Activated CD8-positive, alpha-beta memory T cell treated with anti-CD3 and anti-CD28 coated beads, Interleukin-2, amount 10 ng/mL, durations not matched to agents 7 days and 5 days (primary cell): ENCODE results near the gene CIP2A. TPM values are rescaled to one million over a fixed set of nuclear protein-coding genes. Genes with fewer than 3 reads are reported as not detected.

Source experiments
- ATAC-seq: fragments of 150-1000 bp; cut with Tn5 transposase; one replicate; pipeline ENCODE4 v1.10.0; 2021; ENCODE audit warnings: moderate library complexity
- CTCF ChIA-PET: fragments of 350-600 bp; sonication (Branson Sonifier 250); formaldehyde crosslinking; loops from one replicate; lab custom pipeline; 2021; ENCODE audit warnings: antibody characterized with exemption; lab: Charles Lee
- DNase-seq: peaks from one replicate; pipeline ENCODE4 v3.0.0-alpha.2; 2020
- H3K27ac Mint-ChIP-seq: one replicate; pipeline ENCODE4 v1.8.0; 2021; ENCODE audit warnings: mild to moderate bottlenecking, mixed read lengths
- H3K27me3 Mint-ChIP-seq: one replicate; pipeline ENCODE4 v1.8.0; 2021; ENCODE audit warnings: mixed read lengths
- H3K36me3 Mint-ChIP-seq: one replicate; pipeline ENCODE4 v1.8.0; 2021; ENCODE audit warnings: mild to moderate bottlenecking, mixed read lengths
- H3K4me1 Mint-ChIP-seq: one replicate; pipeline ENCODE4 v1.8.0; 2021; ENCODE audit warnings: mixed read lengths
- H3K4me3 Mint-ChIP-seq: one replicate; pipeline ENCODE4 v1.8.0; 2021; ENCODE audit warnings: mild to moderate bottlenecking, moderate library complexity, mixed read lengths
- H3K9me3 Mint-ChIP-seq: one replicate; pipeline ENCODE4 v1.8.0; 2022; ENCODE audit warnings: low read depth, mixed read lengths
- total RNA-seq, 2 experiments: library from RNA; stranded (reverse); gene quantifications; one replicate each; pipeline ENCODE4 v1.2.3, GENCODE V29; 2021

Gene CIP2A
- total RNA-seq, 2 experiments from 2014 or later = 66.6 to 71.3 TPM

DNA sequence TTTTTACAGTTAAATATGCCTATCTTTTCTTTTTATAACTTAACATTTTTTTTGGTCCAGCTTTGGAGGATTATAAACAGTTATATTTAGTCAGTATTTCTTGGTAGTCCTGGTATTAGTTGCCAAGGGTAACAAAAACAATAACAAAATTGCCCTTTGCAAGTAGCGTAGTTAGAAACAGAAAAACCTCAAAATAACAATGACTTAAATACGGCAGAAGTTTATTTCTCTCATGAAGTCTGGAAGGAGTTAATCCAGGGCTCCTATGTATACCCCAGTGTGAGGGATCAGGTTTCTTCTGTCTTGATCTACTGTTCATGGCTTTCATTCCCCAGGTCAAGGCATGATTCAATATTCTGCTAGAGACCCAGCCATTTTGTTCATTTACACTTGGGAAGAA is 64.7 kb downstream of the CIP2A start:
- H3K4me3 Mint-ChIP-seq = no peak overlapping the region
- CTCF ChIA-PET = no interaction called here
- no peak overlapping the region for H3K27ac Mint-ChIP-seq
- DNase-seq (no peak), ATAC-seq (no peak)
- H3K4me1 Mint-ChIP-seq = no peaks in the 10 kb centered on the region
- H3K9me3 Mint-ChIP-seq = no peaks in the 10 kb centered on the region
- no peaks in the 10 kb centered on the region for H3K36me3 Mint-ChIP-seq
- peaks cover 17% of the 10 kb centered on the region for H3K27me3 Mint-ChIP-seq

DNA sequence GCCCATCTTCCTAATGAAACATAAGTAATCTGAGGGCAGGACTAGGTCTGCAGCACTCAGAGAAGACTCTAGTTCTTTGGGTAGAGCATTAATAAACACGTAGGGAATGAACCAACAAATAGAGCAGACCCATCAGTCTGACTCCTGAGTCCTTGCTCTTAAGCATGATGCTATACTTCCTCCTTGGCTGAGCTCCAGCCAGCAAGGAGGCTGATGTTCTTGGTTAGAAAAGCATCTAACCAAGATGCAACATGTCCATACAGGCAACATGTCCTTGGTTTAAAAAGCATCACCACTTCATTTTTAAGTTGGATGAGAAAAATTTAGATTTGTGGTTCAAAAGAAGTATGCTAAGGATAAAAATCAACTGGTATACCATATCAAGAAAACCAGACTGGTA is 70.3 kb downstream of the CIP2A start:
- Mint-ChIP-seq H3K4me3 (no peak overlapping the region), H3K4me1 (no peaks in the 10 kb centered on the region)
- DNase-seq = no peak

DNA sequence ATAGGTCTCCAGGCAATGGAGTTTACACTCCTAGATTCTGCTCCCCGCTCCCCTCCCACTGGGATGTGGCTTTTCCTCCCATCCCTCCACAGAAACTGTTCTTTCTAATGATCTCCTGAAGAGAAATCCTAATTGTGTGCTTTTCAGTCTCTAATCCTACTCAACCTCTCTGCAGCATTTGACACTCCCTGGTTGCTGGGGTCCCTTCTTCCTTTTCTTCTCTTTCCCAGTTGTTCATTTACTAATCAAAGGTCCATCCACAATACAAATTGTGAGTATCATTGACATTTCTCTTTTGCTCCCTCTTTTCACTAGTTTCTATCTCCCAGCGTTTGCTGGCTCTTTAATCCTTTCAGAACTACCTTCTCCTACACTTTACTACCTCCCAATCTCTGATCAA is 72.4 kb downstream of the CIP2A start:
- CTCF ChIA-PET = no interaction called here
- no peak for ATAC-seq
- no peaks in the 10 kb centered on the region for H3K36me3 Mint-ChIP-seq
- H3K27ac Mint-ChIP-seq = no peak overlapping the region
- no peak for DNase-seq
- H3K9me3 Mint-ChIP-seq = no peaks in the 10 kb centered on the region
- peaks cover 4% of the 10 kb centered on the region for H3K4me1 Mint-ChIP-seq
- no peak overlapping the region for H3K4me3 Mint-ChIP-seq
- peaks cover 14% of the 10 kb centered on the region for H3K27me3 Mint-ChIP-seq

More for the DNA sequence above, 70.3 kb downstream of the CIP2A start:
- no peaks in the 10 kb centered on the region for H3K9me3 Mint-ChIP-seq
- CTCF ChIA-PET = interaction anchor here (1.5 kb wide), 1 partner anchor 20 kb away, joined by 3 read pairs; no protein-coding TSS in a partner anchor
- H3K36me3 Mint-ChIP-seq = no peaks in the 10 kb centered on the region
- ATAC-seq = no peak
- no peak overlapping the region for H3K27ac Mint-ChIP-seq
- peaks cover 17% of the 10 kb centered on the region for H3K27me3 Mint-ChIP-seq

DNA sequence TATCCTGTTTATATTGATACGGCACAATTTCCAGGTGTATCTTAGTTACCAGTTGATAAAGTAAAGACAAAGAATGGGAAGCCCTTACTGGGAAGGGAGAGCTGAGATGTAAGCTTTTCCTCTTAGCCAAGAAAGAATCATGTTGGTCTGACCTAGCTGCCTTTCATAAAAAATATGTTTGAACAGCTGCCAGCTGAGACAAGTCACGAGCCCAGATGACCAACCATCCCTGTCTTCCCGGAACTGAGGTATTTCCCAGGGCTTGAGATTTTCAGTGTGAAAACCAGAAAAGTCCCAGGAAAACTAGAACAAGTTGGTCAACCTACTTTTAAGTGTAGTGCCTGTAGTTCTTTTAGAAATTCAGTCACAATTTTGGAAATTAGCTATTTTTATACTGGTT is 75.3 kb downstream of the CIP2A start:
- no peak overlapping the region for H3K4me3 Mint-ChIP-seq
- no peak overlapping the region for H3K27ac Mint-ChIP-seq
- peaks cover 9% of the 10 kb centered on the region for H3K27me3 Mint-ChIP-seq
- DNase-seq (no peak), ATAC-seq (no peak)
- H3K9me3 Mint-ChIP-seq = no peaks in the 10 kb centered on the region
- H3K36me3 Mint-ChIP-seq = no peaks in the 10 kb centered on the region
- H3K4me1 Mint-ChIP-seq = peaks cover 4% of the 10 kb centered on the region
- CTCF ChIA-PET = interaction anchor here (1.0 kb wide), 1 partner anchor 36 kb away, joined by 3 read pairs; no protein-coding TSS in a partner anchor

DNA sequence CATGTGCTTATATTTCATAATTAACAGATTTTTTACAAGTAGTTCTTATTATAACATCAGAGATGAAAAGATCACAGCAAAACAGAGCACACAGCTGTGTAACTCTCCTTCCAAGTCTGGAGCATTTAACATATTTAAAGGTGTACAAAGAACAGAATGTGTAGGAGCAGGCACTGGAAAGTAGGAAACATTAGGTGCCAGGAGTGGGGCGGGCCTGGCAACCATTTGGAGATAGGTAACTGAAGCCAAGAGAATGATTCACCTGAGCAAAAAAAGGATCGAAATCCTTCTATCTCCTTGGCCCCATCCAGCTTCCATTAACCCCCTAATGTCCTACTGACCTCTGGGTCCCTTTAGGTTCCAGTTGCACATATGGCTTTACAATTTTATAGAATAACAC is 76.6 kb downstream of the CIP2A start:
- no peak overlapping the region for H3K4me3 Mint-ChIP-seq
- DNase-seq = no peak
- no peaks in the 10 kb centered on the region for H3K9me3 Mint-ChIP-seq
- peaks cover 9% of the 10 kb centered on the region for H3K27me3 Mint-ChIP-seq
- no peak for ATAC-seq
- CTCF ChIA-PET = interaction anchor here (1.3 kb wide), 1 partner anchor 35 kb away, joined by 3 read pairs; no protein-coding TSS in a partner anchor
- H3K27ac Mint-ChIP-seq = no peak overlapping the region
- H3K36me3 Mint-ChIP-seq = no peaks in the 10 kb centered on the region
- peaks cover 4% of the 10 kb centered on the region for H3K4me1 Mint-ChIP-seq

DNA sequence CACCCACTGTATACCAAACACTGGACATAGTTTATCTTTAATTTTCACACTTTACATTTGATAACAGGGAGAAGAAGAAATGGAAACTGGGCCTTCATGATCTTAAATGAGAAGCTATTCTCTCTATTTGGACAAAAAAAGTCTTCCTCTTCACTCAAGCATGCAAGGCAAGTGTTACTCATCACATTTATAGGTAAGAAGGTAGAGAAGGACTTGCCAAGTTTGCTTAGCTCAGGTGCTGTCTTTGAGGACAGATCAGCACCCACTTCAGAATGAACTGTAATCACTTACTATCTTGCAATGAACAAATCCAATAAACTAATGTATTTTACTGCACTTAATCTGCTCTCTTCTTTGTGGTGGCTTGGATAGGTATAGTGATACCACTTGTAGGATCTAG is 77.7 kb downstream of the CIP2A start:
- Mint-ChIP-seq H3K4me3 (no peak overlapping the region), H3K4me1 (peaks cover 4% of the 10 kb centered on the region), H3K27me3 (peaks cover 6% of the 10 kb centered on the region), H3K36me3 (no peaks in the 10 kb centered on the region), H3K9me3 (no peaks in the 10 kb centered on the region), H3K27ac (no peak overlapping the region)
- DNase-seq (no peak), ATAC-seq (no peak)
- CTCF ChIA-PET = no interaction called here

DNA sequence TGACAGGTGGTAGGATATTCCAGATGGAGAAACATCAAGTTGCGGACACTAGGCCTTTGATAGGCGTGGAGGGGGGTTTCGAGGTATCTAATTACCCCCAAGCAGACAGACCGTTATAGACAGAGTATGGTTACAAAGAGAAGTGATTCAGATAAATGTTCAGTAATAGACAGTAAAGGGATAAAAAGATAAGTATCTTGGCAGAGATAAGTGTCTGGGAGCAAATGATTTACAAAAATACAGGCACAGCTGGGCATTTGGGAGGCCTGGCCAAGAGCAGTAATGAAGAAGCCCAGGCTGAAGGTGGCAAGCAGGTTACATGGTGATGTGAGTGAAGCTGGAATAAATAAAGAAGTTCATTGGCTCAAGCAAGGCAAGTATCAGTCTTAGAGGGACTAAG is 78.2 kb downstream of the CIP2A start:
- no peaks in the 10 kb centered on the region for H3K36me3 Mint-ChIP-seq
- no peak overlapping the region for H3K27ac Mint-ChIP-seq
- peaks cover 4% of the 10 kb centered on the region for H3K4me1 Mint-ChIP-seq
- DNase-seq (no peak), ATAC-seq (no peak)
- CTCF ChIA-PET = no interaction called here
- H3K4me3 Mint-ChIP-seq = no peak overlapping the region
- no peaks in the 10 kb centered on the region for H3K9me3 Mint-ChIP-seq
- H3K27me3 Mint-ChIP-seq = peaks cover 6% of the 10 kb centered on the region

DNA sequence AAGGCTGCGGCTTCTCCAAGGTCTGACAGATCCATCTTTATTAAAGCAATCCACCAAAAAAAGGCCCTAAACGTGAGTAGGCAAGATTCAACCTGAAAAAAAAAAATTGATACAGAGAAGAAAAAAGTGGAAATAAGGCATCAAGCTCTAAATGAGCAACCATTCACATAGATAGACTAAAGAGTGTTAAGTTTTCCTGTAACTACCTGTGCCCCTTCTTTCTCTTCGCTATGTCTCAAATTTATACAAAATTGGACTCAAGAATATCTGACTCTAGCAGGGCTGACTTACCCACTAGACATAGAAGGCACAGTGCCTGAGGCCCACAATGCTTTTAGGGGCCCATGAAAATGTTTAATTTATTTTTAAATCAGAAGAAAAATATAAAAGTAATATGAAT is 78.7 kb downstream of the CIP2A start, which contains the start of gene MYH15:
TSS of gene MYH15 (minus strand) at position 101 of the 400 bp plus-strand sequence. CDS start at position 35, 66 bp downstream.
- Mint-ChIP-seq H3K4me3 (no peak within 1 kb of the TSS), H3K4me1 (peaks cover 4% of the 10 kb centered on the region), H3K36me3 (no peaks in the 10 kb centered on the region), H3K27me3 (peaks cover 2% of the 10 kb centered on the region), H3K9me3 (no peaks in the 10 kb centered on the region), H3K27ac (no peak within 1 kb of the TSS)
- DNase-seq (no peak), ATAC-seq (no peak)
- CTCF ChIA-PET = no interaction called here

DNA sequence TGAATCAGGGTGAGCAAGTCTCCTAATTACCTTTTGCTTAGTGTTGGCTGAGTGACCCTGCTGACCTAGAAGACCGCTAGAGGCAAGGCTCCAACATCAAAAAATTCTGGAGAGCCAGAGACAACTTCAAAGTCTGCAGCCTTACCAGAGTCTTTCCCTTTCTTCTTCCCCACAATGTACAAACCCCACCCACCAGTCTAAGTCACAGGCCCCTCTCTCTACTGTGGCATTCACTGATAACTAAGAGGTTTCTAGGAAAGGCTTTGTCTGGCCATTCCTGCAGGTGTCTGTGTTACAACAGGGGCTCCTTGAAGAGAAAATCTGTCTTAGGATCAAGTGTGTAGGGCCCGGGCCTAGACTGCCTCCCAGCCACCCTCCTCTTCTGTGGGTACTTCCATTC is 79.4 kb downstream of the CIP2A start:
- Mint-ChIP-seq H3K27me3 (no peaks in the 10 kb centered on the region), H3K36me3 (no peaks in the 10 kb centered on the region), H3K27ac (no peak overlapping the region), H3K9me3 (no peaks in the 10 kb centered on the region), H3K4me1 (peaks cover 4% of the 10 kb centered on the region), H3K4me3 (no peak overlapping the region)
- no peak for DNase-seq
- no peak for ATAC-seq
- CTCF ChIA-PET = no interaction called here

DNA sequence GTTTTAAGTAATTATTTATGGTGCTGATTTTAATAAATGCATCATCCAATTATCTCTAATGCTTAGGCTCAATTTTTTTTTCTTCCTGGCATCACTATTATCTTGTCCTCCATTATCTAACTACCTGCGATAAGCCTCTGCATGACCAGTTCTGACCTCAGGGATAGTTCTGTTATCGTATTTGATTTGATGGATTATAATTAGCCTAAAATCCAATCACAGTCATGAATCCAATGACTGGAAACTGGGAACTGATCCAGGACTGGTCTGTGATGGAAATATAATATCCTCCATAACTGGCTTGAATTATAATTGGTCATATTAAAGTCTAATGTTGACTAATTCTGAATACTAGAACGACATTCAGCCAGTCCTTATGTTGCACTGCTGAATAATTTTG is 80.0 kb downstream of the CIP2A start:
- H3K4me3 Mint-ChIP-seq = no peak overlapping the region
- CTCF ChIA-PET = no interaction called here
- DNase-seq (no peak), ATAC-seq (no peak)
- no peaks in the 10 kb centered on the region for H3K9me3 Mint-ChIP-seq
- peaks cover 4% of the 10 kb centered on the region for H3K4me1 Mint-ChIP-seq
- H3K27me3 Mint-ChIP-seq = no peaks in the 10 kb centered on the region
- no peak overlapping the region for H3K27ac Mint-ChIP-seq
- H3K36me3 Mint-ChIP-seq = no peaks in the 10 kb centered on the region

DNA sequence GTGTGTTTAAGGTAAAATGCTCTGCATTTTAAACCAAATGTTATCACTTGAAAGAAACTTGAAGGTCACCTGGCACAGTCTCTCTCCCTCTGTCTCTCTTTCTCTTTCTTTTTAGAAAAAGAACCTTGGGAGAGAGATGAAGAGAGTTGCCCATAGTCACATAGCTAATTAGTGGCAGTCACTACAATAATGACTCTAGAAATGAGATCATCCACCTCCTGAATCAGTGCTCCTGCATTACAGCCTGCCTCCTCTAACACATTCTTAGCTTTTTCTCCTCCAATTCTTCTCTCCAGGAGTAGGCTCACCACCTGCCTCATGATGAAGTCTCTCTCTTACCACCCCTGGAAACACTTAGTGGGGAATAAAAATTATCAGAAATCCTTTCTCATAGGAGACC is 81.3 kb downstream of the CIP2A start:
- CTCF ChIA-PET = interaction anchor here (0.8 to 1.3 kb wide), 3 partner anchors 22 to 407 kb away, joined by 3 read pairs; no protein-coding TSS in a partner anchor
- H3K27ac Mint-ChIP-seq = no peak overlapping the region

DNA sequence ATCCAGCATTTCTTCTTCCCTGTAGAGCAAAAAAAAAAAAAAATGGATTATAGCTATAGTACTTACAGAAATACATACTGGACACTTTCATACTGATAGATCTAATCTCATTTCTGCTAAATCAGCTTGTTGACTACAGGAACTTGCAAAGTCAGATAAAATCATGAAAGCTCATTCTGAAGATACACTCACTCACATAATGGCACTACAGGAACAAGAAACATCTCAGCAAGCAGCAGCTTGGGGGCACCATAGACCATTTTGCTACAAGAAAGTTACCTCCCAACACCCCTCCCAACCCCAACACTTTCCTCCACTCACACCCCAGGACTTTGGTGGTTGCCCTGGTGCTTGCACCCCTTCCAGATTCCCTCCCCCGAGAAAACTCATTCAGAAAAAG is 83.4 kb downstream of the CIP2A start:
- Mint-ChIP-seq H3K36me3 (no peaks in the 10 kb centered on the region), H3K4me3 (no peak overlapping the region), H3K9me3 (no peaks in the 10 kb centered on the region), H3K4me1 (no peaks in the 10 kb centered on the region), H3K27me3 (no peaks in the 10 kb centered on the region), H3K27ac (no peak overlapping the region)
- DNase-seq (no peak), ATAC-seq (no peak)
- CTCF ChIA-PET = interaction anchor here (0.9 kb wide), 1 partner anchor 409 kb away, joined by 3 read pairs; no protein-coding TSS in a partner anchor

More for the DNA sequence above, 81.3 kb downstream of the CIP2A start:
- H3K27me3 Mint-ChIP-seq = no peaks in the 10 kb centered on the region
- no peaks in the 10 kb centered on the region for H3K9me3 Mint-ChIP-seq
- DNase-seq (no peak), ATAC-seq (no peak)
- no peaks in the 10 kb centered on the region for H3K36me3 Mint-ChIP-seq
- H3K4me3 Mint-ChIP-seq = no peak overlapping the region
- peaks cover under 1% of the 10 kb centered on the region for H3K4me1 Mint-ChIP-seq

DNA sequence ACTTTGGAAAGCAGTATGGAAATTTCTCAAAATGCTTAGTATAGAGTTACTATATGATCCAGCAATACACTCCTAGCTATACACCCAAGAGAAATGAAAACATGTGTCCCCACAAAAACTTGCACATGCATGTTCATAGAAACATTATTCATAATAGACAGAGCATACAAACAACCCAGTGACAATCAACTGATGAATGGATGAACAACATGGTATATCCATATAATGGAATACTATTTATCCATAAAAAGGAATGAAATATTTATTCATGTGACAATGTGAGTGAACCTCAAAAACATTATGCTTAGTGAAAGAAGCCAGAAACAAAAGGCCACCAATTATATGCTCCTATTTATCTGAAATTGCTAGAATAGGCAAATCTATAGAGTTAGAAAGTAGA is 85.5 kb downstream of the CIP2A start:
- Mint-ChIP-seq H3K4me1 (no peaks in the 10 kb centered on the region), H3K27ac (no peak overlapping the region), H3K4me3 (no peak overlapping the region), H3K36me3 (no peaks in the 10 kb centered on the region), H3K27me3 (no peaks in the 10 kb centered on the region), H3K9me3 (no peaks in the 10 kb centered on the region)
- no peak for DNase-seq
- ATAC-seq = no peak
- CTCF ChIA-PET = no interaction called here

DNA sequence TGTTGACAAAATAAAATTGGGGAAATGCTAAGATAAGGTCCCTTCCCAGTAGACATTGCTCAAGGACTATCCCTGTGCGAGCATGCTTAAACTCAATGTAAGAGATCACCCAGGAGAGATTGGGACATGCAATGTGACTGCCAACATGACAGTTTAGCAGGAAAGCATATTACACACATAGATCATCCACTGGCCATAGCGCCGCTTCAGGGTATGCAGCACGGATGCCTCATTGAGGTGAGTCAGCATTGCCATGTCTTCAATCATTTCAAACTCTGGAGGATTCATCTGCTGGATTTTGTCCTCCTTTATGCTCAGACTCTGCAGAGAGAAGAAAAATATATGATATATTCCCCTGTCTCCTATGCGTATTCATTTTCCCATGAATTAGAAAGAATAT is 87.7 kb downstream of the CIP2A start:
- no peak for ATAC-seq
- H3K27me3 Mint-ChIP-seq = no peaks in the 10 kb centered on the region
- H3K4me3 Mint-ChIP-seq = no peak overlapping the region
- no peaks in the 10 kb centered on the region for H3K36me3 Mint-ChIP-seq
- no peaks in the 10 kb centered on the region for H3K9me3 Mint-ChIP-seq
- CTCF ChIA-PET = no interaction called here
- no peak overlapping the region for H3K27ac Mint-ChIP-seq
- H3K4me1 Mint-ChIP-seq = no peaks in the 10 kb centered on the region
- no peak for DNase-seq
